Adipocyte (in vitro differentiated cells): ENCODE results near the gene STXBP6.

Experiments used
- DNase-seq: peaks from one replicate; pipeline ENCODE4 v3.0.0-alpha.2; 2015; ENCODE audit warnings: low read depth
- H3K27me3 ChIP-seq: replicated peaks from 2 replicates; pipeline ENCODE4 v1.7.0; 2013; ENCODE audit warnings: mild to moderate bottlenecking, low read length, moderate library complexity; ENCODE audit not compliant: control insufficient read depth, insufficient read depth
- H3K36me3 ChIP-seq: 2 replicates; pipeline ENCODE4 v1.7.0; 2013; ENCODE audit warnings: low read length, mild to moderate bottlenecking, moderate library complexity; ENCODE audit not compliant: control insufficient read depth, insufficient read depth, severe bottlenecking
- H3K4me1 ChIP-seq: 2 replicates; pipeline ENCODE4 v1.7.0; 2013; ENCODE audit warnings: mild to moderate bottlenecking, low read length, moderate library complexity; ENCODE audit not compliant: control insufficient read depth, insufficient read depth
- H3K4me3 ChIP-seq: 2 replicates; pipeline ENCODE4 v1.7.0; 2013; ENCODE audit warnings: mild to moderate bottlenecking, low read length, moderate library complexity
- H3K9ac ChIP-seq: 2 replicates; pipeline ENCODE4 v1.7.0; 2013; ENCODE audit warnings: mild to moderate bottlenecking, low read length, moderate library complexity
- H3K9me3 ChIP-seq: 2 replicates; pipeline ENCODE4 v1.7.0; 2013; ENCODE audit warnings: mild to moderate bottlenecking, low read length, moderate library complexity; ENCODE audit not compliant: control insufficient read depth

Gene STXBP6

GRCh38 chr14:24829862-24830261 lies 220.1 kb downstream of the STXBP6 start:
- no peaks in the 10 kb centered on the region for H3K36me3 ChIP-seq
- H3K27me3 ChIP-seq = no peaks in the 10 kb centered on the region
- H3K9ac ChIP-seq = no peak overlapping the region
- H3K4me1 ChIP-seq = no peaks in the 10 kb centered on the region
- H3K9me3 ChIP-seq = no peaks in the 10 kb centered on the region
- no peak overlapping the region for H3K4me3 ChIP-seq
- DNase-seq = no peak

DNA sequence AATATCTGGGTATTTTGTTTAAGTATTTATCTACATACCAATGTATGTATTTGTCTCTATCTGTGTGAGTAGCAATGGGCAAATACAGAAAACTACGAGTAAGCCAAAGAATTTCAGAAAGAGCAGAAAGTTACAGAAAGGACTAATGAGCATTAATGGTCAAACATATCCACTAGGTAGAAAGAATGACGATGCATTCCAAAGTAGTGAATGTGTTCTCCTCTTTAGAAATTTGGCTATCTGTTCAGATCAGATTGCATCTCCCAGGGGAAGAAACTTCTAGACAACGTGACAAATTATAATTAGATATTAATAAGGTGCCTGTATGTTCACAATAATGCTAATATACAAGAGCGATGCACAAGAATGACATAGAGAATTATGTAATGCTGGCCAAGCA lies 221.5 kb downstream of the STXBP6 start:
- no peak for DNase-seq
- no peaks in the 10 kb centered on the region for H3K27me3 ChIP-seq
- H3K9ac ChIP-seq = no peak overlapping the region
- H3K36me3 ChIP-seq = no peaks in the 10 kb centered on the region
- H3K4me1 ChIP-seq = no peaks in the 10 kb centered on the region
- H3K9me3 ChIP-seq = no peaks in the 10 kb centered on the region
- no peak overlapping the region for H3K4me3 ChIP-seq

GRCh38 chr14:24826390-24826789 lies 223.6 kb downstream of the STXBP6 start:
- Histone ChIP-seq H3K27me3 (no peaks in the 10 kb centered on the region), H3K4me1 (no peaks in the 10 kb centered on the region), H3K4me3 (no peak overlapping the region), H3K9ac (no peak overlapping the region), H3K9me3 (no peaks in the 10 kb centered on the region), H3K36me3 (no peaks in the 10 kb centered on the region)
- no peak for DNase-seq

DNA sequence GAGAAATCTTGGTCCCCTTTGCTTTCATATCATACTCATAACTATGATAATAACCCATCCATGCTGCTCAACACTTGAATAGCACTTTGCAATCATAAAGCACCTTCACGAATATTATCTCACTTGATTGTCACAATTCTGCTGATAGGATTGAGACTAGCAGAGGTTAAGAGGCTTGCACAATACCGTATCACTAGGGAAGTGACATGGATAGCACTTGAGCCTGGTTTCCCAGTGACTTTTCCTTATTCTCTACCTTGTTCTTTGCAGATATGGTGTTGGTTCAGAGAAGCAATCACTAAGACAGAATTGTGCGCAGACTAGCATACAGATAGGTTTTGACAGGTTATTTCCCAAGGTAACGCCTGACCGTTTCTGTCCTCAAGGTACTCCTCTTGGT lies 229.3 kb downstream of the STXBP6 start:
- H3K36me3 ChIP-seq = no peaks in the 10 kb centered on the region

GRCh38 chr14:24818823-24819341 lies 231.1 kb downstream of the STXBP6 start:
- H3K9me3 ChIP-seq = no peaks in the 10 kb centered on the region
- H3K4me3 ChIP-seq = no peak overlapping the region
- DNase-seq = no peak
- H3K9ac ChIP-seq = no peak overlapping the region
- H3K27me3 ChIP-seq = no peaks in the 10 kb centered on the region
- peaks cover 3% of the 10 kb centered on the region for H3K4me1 ChIP-seq
- no peaks in the 10 kb centered on the region for H3K36me3 ChIP-seq

More for the DNA sequence above, 229.3 kb downstream of the STXBP6 start:
- Histone ChIP-seq H3K4me3 (no peak overlapping the region), H3K27me3 (no peaks in the 10 kb centered on the region), H3K9ac (no peak overlapping the region), H3K4me1 (peaks cover 3% of the 10 kb centered on the region), H3K9me3 (no peaks in the 10 kb centered on the region)
- no peak for DNase-seq

DNA sequence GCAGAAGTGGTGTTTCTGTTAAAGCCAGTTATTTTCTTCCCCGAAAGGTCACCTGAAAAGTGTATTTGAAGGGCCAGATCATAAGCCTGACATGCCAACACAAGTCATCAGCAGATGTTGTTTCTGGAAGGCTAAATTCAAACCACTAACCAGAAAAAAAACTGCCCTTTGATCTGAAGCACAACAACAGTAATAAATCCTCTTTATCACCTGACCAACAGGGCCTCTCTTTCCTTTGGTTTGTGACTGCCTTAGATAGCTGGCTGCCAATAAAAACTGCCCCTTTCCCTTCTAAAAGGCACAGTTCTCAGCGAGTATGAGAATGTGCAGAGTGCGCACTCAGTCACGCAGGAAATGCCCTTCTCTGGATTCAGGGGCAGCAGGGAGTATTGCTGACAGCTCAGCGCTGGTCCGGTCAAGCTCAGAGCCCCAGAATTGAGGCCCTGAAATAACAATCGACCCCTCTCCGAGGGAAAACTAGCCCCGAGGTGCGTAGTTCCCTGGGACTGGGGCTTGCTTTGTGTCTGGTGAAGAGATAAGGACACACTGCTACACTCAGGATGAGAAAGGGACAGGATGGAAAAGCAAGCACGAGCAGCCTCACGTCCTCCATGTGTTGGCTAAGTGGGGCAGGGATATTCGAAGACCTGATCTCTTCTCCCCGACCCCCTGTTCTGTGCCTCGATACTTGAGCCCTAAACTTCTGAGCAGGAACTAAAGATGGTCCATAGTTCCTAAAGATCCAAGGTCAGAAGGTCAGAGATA lies 231.7 kb downstream of the STXBP6 start:
- H3K4me3 ChIP-seq = no peak overlapping the region
- H3K9ac ChIP-seq = no peak overlapping the region
- no peak for DNase-seq
- no peaks in the 10 kb centered on the region for H3K36me3 ChIP-seq
- H3K9me3 ChIP-seq = no peaks in the 10 kb centered on the region
- peaks cover 3% of the 10 kb centered on the region for H3K4me1 ChIP-seq
- no peaks in the 10 kb centered on the region for H3K27me3 ChIP-seq

DNA sequence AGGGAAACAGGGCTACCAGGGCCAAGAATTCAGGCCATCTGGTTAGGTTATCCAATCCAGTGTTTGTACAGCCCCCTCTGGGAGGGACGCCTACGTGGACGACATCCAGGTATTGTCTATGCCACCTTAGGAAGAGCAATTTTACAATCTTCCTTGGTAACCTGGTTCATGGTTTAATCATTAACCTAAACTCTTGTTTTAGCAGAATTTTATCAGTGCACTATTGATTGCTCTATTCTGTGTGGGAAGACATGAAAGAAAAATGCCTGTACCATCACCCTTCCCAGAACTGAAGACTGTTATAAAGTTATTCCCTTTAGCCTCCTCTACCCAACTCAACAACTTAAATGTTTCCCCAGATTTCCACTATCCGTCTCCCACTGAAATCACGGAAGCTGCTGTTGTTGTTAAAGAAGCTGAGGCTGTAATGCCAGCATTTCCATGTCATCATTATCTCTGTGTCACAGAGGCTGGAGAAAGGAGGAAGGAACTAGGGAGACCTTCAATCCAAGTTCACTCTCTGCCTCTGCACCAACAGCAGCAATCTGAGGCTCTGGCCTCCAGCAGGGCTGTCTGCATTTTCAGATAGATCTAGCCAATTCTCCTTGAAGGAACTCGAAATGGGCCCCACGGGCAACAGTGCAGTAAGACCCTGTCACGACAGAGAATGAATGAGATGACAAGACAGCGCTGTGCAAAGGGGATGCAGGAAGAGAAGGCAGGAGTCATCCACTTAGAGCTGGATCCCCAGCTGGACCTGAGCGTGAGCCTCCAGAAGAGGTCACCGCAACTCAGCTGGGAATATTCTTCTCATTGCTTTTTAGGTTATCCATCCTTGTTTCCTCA lies 232.5 kb downstream of the STXBP6 start:
- peak; percentile 66 for DNase-seq
- Histone ChIP-seq H3K4me1 (peaks cover 3% of the 10 kb centered on the region), H3K4me3 (no peak overlapping the region), H3K36me3 (no peaks in the 10 kb centered on the region), H3K9ac (no peak overlapping the region), H3K9me3 (no peaks in the 10 kb centered on the region), H3K27me3 (no peaks in the 10 kb centered on the region)

DNA sequence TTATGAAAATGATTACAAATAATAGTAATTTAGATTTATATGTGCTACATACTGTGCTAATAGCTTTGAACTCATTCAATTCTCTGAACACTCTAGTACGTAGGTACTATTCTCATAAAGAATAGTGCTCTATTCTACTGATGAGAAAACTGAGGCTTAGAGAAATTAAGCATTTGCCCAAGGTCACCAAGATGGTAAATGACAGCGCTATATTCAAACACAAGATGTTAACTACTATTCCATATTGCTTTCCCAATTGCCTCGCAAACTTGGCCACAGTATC lies 233.1 kb downstream of the STXBP6 start:
- Histone ChIP-seq H3K9me3 (no peaks in the 10 kb centered on the region), H3K27me3 (no peaks in the 10 kb centered on the region), H3K36me3 (no peaks in the 10 kb centered on the region), H3K4me1 (peaks cover 3% of the 10 kb centered on the region), H3K4me3 (no peak overlapping the region), H3K9ac (no peak overlapping the region)
- no peak for DNase-seq

- DNase-seq = no peak
- H3K36me3 ChIP-seq = no peaks in the 10 kb centered on the region
- no peak overlapping the region for H3K9ac ChIP-seq
- no peak overlapping the region for H3K4me3 ChIP-seq
- no peaks in the 10 kb centered on the region for H3K9me3 ChIP-seq
- H3K4me1 ChIP-seq = peaks cover 3% of the 10 kb centered on the region
- no peaks in the 10 kb centered on the region for H3K27me3 ChIP-seq
Observed at GRCh38 chr14:24816011-24816928, 233.7 kb downstream of the STXBP6 start.

DNA sequence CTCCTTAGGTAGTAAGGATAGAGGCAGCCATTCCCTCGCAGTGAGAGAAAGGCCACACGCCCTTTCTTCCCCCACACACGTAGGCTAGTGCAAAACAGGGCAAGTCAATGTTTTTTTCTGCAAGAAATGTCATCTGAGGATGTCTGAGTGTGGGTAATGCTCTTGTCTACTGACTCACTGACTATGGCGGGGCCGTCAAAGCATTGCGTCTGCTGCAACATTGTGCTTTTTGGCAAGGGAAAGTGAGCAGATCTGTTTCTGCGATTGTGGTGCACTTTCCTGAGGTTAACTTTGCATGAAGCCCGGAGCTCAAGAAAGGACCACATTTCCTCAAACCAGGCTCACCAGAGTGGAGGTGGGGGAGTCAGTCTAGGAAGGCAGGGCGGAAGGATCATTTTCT lies 234.4 kb downstream of the STXBP6 start:
- Histone ChIP-seq H3K36me3 (no peaks in the 10 kb centered on the region), H3K9ac (no peak overlapping the region), H3K27me3 (no peaks in the 10 kb centered on the region), H3K4me1 (peaks cover 4% of the 10 kb centered on the region), H3K9me3 (no peaks in the 10 kb centered on the region), H3K4me3 (no peak overlapping the region)
- DNase-seq = no peak

- H3K9ac ChIP-seq = no peak overlapping the region
- no peaks in the 10 kb centered on the region for H3K27me3 ChIP-seq
- no peaks in the 10 kb centered on the region for H3K36me3 ChIP-seq
- peaks cover 9% of the 10 kb centered on the region for H3K4me1 ChIP-seq
- no peak overlapping the region for H3K4me3 ChIP-seq
- DNase-seq = no peak
- no peaks in the 10 kb centered on the region for H3K9me3 ChIP-seq
Observed at GRCh38 chr14:24814944-24815343, 235.0 kb downstream of the STXBP6 start.
